Suprapubic skin (tissue), 4 donors: ENCODE data around the gene PTPRS.

Source experiments
- EP300 ChIP-seq: sonication (generic); formaldehyde crosslinking; IDR thresholded peaks from one replicate; pipeline ENCODE4 v1.6.1; 2017; ENCODE audit warnings: antibody characterized with exemption
- POLR2A ChIP-seq, 2 donors: fragments of 450-650 bp; IDR thresholded peaks; one replicate each; pipeline ENCODE4 v1.6.1; 2017; ENCODE audit warnings: antibody characterized with exemption in 2 of 2, mild to moderate bottlenecking in 2 of 2, moderate library complexity in 2 of 2
- POLR2AphosphoS5 ChIP-seq, 3 donors: sonication (generic); formaldehyde crosslinking; IDR thresholded peaks; one replicate each; pipeline ENCODE4 v1.6.1; 2017; ENCODE audit warnings: antibody characterized with exemption in 3 of 3
- TF ChIP-seq, protein P1 (sequence below), 2 donors: fragments of 200-600 bp in 1 of 2; fragments of 450-650 bp in 1 of 2; sonication (generic) in 1 of 2; IDR thresholded peaks; one replicate each; pipeline ENCODE4 v1.5.1; 2016 to 2019; ENCODE audit warnings: antibody characterized with exemption in 2 of 2, mild to moderate bottlenecking in 1 of 2, moderate library complexity in 1 of 2

DNA sequence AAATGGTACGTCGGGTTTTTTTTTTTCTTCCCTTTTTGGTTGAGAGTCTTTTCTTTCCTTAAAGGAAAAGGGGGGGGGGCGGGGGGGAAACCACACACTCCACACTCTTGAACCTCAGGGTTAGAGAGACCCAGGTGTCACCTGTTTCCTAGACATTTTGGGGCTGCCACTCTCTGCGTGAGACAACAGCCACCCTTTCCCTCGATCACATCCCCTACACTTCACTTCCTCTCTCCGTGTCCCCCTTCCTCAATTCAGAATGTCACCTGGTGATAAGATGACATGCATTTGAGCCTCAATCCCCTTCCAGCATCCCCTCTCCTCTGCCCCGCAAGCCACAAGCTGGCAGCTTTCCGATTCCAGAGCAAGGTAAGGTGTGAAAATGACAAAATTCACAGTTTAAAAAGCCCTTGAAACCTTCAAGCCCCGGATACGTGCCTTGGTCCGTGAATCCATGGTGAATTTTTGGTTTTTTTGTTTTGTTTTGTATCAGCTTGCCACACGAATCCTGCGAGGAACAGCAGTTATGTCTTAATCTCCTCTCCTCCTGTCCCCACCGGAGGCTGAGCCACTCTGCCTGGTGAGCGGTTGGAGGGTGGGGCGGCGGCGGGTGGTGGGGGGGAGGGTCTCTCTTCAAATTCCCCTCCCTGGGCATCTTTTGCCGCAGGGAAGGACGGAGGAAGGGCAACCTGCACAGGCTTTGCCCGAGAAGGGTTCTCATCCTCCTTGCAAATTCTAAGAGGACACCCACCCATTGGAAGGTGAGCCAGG lies 4.2 kb downstream of the PTPRS start:
- TF ChIP-seq, protein P1, sequence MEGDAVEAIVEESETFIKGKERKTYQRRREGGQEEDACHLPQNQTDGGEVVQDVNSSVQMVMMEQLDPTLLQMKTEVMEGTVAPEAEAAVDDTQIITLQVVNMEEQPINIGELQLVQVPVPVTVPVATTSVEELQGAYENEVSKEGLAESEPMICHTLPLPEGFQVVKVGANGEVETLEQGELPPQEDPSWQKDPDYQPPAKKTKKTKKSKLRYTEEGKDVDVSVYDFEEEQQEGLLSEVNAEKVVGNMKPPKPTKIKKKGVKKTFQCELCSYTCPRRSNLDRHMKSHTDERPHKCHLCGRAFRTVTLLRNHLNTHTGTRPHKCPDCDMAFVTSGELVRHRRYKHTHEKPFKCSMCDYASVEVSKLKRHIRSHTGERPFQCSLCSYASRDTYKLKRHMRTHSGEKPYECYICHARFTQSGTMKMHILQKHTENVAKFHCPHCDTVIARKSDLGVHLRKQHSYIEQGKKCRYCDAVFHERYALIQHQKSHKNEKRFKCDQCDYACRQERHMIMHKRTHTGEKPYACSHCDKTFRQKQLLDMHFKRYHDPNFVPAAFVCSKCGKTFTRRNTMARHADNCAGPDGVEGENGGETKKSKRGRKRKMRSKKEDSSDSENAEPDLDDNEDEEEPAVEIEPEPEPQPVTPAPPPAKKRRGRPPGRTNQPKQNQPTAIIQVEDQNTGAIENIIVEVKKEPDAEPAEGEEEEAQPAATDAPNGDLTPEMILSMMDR (IDR thresholded peaks at IDR 0.05) = no peak
- no peak for TF ChIP-seq POLR2A (IDR thresholded peaks at IDR 0.05)
- no peak for TF ChIP-seq EP300
- no peak for TF ChIP-seq POLR2AphosphoS5 (IDR thresholded peaks at IDR 0.05)
